Thoracic aorta (tissue), 2 donors: ENCODE measurements around the gene PYY. TPM values are rescaled to one million over a fixed set of nuclear protein-coding genes. Genes with fewer than 3 reads are reported as not detected.

ENCODE experiments used
- ATAC-seq: fragments of 150-250 bp; one replicate; pipeline ENCODE4 v1.8.0; 2017; ENCODE audit warnings: low read depth; ENCODE audit not compliant: insufficient number of reproducible peaks, low FRiP score
- DNase-seq: peaks from one replicate; pipeline ENCODE4 v3.0.0-alpha.2; 2020; ENCODE audit warnings: low spot score
- H3K27ac ChIP-seq, 2 donors: fragments of 200-600 bp; sonication (generic); 1 replicate in 1 of 2; 2 replicates in 1 of 2; pipeline ENCODE4 v1.5.1; 2016; ENCODE audit warnings: mild to moderate bottlenecking in 2 of 2, moderate library complexity in 2 of 2
- H3K27me3 ChIP-seq: fragments of 200-600 bp; sonication (generic); replicated peaks from 2 replicates; pipeline ENCODE4 v1.6.0; 2016; ENCODE audit warnings: mild to moderate bottlenecking; ENCODE audit not compliant: insufficient read depth
- H3K36me3 ChIP-seq: fragments of 200-600 bp; sonication (generic); one replicate; pipeline ENCODE4 v1.5.1; 2016
- H3K4me1 ChIP-seq, 2 donors: fragments of 200-600 bp; sonication (generic); 1 replicate in 1 of 2; 2 replicates in 1 of 2; pipeline versions ENCODE4 v1.5.1 to v1.6.0; 2016; ENCODE audit warnings: low read depth in 2 of 2, mild to moderate bottlenecking in 1 of 2; ENCODE audit not compliant: control insufficient read depth in 1 of 2
- H3K4me3 ChIP-seq: fragments of 200-600 bp; sonication (generic); 2 replicates; pipeline ENCODE4 v1.5.1; 2016; ENCODE audit warnings: mild to moderate bottlenecking
- H3K9me3 ChIP-seq: fragments of 200-600 bp; sonication (generic); 2 replicates; pipeline ENCODE4 v1.5.1; 2016
- total RNA-seq, 2 donors: library from RNA; depleted of rRNA; stranded (reverse); fragments of >200 nt; gene quantifications; one replicate each; pipeline versions ENCODE4 v1.1.0 to v1.2.3, GENCODE V29; 2016
- TF ChIP-seq, protein P1 (sequence below): fragments of 200-600 bp; sonication (generic); IDR thresholded peaks from one replicate; pipeline ENCODE4 v1.5.1; 2019; ENCODE audit warnings: antibody characterized with exemption

PYY gene
- total RNA-seq, 2 donors from 2014 or later: not detected

DNA sequence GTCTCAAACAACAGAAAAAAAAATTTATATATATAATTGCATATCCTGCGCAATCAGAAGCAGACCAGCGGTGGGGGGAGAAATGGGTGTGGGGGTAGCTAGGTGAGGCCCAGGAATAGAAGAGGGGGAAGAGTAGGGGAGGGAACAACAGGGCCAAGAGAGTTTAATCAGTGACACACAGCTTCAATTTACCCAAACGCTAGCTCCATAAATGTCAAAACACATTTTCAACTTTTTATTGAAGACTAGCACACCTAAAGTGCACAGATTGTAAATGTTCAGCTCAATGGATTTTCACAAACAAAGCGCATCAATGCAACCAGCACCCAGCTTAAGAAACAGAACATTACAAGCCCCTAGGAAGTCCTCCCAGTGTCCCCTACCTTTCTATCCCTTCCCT lies 25.9 kb upstream of the PYY start:
- H3K4me3 ChIP-seq: no peak overlapping the region
- no peak for DNase-seq
- H3K27me3 ChIP-seq: peaks cover 18% of the 10 kb centered on the region
- H3K4me1 ChIP-seq: peaks cover 6 to 10% of the 10 kb centered on the region in 2 donors
- ATAC-seq: no peak
- no peak overlapping the region for H3K27ac ChIP-seq
- no peaks in the 10 kb centered on the region for H3K9me3 ChIP-seq
- H3K36me3 ChIP-seq: no peaks in the 10 kb centered on the region
- TF ChIP-seq, protein P1, sequence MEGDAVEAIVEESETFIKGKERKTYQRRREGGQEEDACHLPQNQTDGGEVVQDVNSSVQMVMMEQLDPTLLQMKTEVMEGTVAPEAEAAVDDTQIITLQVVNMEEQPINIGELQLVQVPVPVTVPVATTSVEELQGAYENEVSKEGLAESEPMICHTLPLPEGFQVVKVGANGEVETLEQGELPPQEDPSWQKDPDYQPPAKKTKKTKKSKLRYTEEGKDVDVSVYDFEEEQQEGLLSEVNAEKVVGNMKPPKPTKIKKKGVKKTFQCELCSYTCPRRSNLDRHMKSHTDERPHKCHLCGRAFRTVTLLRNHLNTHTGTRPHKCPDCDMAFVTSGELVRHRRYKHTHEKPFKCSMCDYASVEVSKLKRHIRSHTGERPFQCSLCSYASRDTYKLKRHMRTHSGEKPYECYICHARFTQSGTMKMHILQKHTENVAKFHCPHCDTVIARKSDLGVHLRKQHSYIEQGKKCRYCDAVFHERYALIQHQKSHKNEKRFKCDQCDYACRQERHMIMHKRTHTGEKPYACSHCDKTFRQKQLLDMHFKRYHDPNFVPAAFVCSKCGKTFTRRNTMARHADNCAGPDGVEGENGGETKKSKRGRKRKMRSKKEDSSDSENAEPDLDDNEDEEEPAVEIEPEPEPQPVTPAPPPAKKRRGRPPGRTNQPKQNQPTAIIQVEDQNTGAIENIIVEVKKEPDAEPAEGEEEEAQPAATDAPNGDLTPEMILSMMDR: no peak

DNA sequence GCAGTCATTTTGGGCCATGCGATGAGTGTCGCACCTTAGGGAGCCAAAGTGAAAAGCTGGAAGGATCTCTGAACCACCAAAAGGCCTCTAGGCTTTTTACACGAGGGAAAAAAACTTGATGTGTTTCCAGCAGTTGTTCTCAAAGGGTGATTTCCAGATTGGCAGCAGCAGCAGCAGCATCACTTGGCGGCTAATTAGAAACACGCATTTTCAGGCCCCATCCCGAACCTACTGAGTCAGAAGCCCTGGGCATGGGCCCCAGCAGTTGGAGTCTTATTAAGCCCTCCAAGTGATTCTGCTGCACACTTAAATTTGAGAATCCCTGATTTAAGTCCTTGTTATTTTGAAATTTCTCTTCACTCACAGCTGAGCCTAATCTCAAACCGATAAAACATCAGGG lies 25.3 kb upstream of the PYY start:
- Histone ChIP-seq H3K27me3 (peaks cover 12% of the 10 kb centered on the region), H3K4me1 (peaks cover 5 to 8% of the 10 kb centered on the region in 2 donors), H3K4me3 (no peak overlapping the region), H3K27ac (no peak overlapping the region), H3K9me3 (no peaks in the 10 kb centered on the region), H3K36me3 (no peaks in the 10 kb centered on the region)
- DNase-seq (no peak), ATAC-seq (no peak)
- TF ChIP-seq, protein P1: no peak

DNA sequence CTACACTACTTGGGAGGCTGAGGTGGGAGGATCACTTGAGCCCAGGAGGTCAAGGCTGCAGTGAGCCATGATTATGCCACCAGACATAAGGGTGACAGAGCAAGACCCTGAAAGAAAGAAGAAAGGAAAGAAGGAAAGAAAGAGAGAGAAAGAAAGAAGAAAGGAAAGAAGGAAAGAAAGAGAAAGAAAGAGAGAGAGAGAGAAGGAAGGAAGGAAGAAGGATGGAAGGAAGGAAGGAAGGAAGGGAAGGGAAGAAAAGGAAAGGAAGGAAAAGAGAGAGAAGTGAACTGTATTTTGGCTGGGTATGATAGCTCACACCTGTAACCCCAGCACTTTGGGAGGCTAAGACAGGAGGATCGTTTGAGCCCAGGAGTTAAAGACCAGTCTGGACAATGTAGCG lies 24.3 kb upstream of the PYY start:
- TF ChIP-seq, protein P1: no peak
- peaks cover 4% of the 10 kb centered on the region for H3K27me3 ChIP-seq
- no peak overlapping the region for H3K4me3 ChIP-seq
- H3K27ac ChIP-seq: no peak overlapping the region
- DNase-seq: no peak
- ATAC-seq: no peak
- H3K9me3 ChIP-seq: no peaks in the 10 kb centered on the region
- no peaks in the 10 kb centered on the region for H3K36me3 ChIP-seq
- no peaks in the 10 kb centered on the region for H3K4me1 ChIP-seq

DNA sequence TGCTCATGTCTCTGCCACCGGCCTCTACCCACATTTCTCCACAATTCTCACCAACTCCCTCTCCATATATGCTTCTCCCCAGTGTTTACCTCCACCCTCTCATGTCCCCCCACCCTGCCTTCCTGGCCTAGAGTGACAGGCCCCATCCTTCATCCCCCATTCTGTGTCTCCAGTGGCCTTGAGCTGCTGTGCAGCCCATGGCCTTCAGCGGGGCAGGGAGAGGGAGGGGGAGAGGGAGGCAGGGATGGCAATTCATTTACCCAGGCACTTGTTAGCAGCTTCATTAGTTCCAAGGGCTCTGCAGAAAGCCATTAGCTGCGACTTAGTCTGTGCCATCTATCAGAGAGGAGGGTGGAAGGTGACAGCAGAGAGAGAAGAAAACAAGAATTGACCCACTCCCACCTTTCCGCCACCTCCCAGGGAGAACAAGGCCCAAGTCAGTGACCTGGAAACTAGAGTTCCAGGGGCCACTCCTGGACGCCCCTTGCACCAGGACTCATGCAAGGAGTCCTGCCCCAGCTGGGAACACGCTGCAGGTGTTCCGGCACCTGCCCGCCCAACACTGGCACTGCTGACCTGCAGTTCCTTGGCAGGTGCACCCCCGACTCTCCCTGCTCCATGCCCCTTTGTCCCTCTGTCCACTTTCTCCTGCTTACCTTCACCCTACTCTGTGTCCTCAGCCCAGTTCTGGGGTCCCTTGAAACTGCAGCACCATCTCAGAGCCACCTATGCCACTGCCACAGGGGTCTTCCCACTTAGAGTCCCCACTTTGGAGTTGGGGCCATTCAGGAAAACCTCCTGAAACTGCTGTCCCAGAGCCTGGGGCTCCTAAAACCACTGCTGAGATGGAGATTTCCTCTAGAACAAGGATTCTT lies 23.5 kb upstream of the PYY start:
- Histone ChIP-seq H3K36me3 (no peaks in the 10 kb centered on the region), H3K27ac (no peak overlapping the region), H3K4me1 (no peaks in the 10 kb centered on the region), H3K9me3 (no peaks in the 10 kb centered on the region), H3K27me3 (peaks cover 2% of the 10 kb centered on the region), H3K4me3 (no peak overlapping the region)
- TF ChIP-seq, protein P1: no peak
- DNase-seq (no peak), ATAC-seq (no peak)

DNA sequence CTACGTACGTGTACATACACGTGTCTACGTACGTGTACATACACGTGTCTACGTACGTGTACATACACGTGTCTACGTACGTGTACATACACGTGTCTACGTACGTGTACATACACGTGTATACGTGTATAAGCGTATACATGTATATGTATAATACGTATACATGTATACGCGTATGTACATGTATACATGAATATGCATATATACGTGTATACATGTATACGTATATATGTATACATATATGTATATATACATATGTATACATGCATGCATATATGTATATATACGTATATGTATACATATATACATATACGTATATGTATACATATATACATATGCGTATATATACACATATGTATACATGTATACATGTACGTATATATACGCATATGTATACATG lies 22.2 kb upstream of the PYY start:
- Histone ChIP-seq H3K36me3 (no peaks in the 10 kb centered on the region), H3K4me3 (no peak overlapping the region), H3K9me3 (no peaks in the 10 kb centered on the region), H3K27ac (no peak overlapping the region), H3K4me1 (no peaks in the 10 kb centered on the region), H3K27me3 (no peaks in the 10 kb centered on the region)
- DNase-seq (no peak), ATAC-seq (no peak)
- TF ChIP-seq, protein P1: no peak
